SU-DHL-6 (cell line): ENCODE measurements around the gene TRIM3.

Experiments used
- CTCF ChIP-seq: fragments of 200-600 bp; sonication (generic); IDR thresholded peaks from one replicate; pipeline ENCODE4 v1.5.1; 2017; ENCODE audit warnings: antibody characterized with exemption, mild to moderate bottlenecking, low read length, moderate library complexity; ENCODE audit not compliant: insufficient read depth, poor library complexity, severe bottlenecking
- EZH2phosphoT487 ChIP-seq: fragments of 200-600 bp; sonication (generic), shearing (Covaris generic); conservative IDR thresholded peaks from 2 replicates; pipeline ENCODE4 v1.6.1; 2018; ENCODE audit warnings: mild to moderate bottlenecking, antibody characterized with exemption, low read length, moderate library complexity, mixed read lengths

- no peak for TF ChIP-seq CTCF
- TF ChIP-seq EZH2phosphoT487: no peak
Measured at GRCh38 chr11:6442441-6442840, 31.3 kb downstream of the TRIM3 start.
